NCI-H2107 (cell line): Measurements from ENCODE around the gene PCDH9.

Experiments used
- DNase-seq: peaks from one replicate; lab custom pipeline; 2025; lab: John Stamatoyannopoulos, UW

PCDH9 gene

GRCh38 chr13:67229481-67230403 is at the start of gene PCDH9:
Gene PCDH9, minus strand, starts transcription at chr13:67230336. Its CDS starts 1,896 bp downstream, at chr13:67228440.
- no peak for DNase-seq

- DNase-seq, result no peak
Observed at GRCh38 chr13:67278235-67278634, 48.1 kb upstream of the PCDH9 start.

- DNase-seq, result no peak
Observed at GRCh38 chr13:67277581-67277980, 47.4 kb upstream of the PCDH9 start.

GRCh38 chr13:67275351-67275960 is 45.3 kb upstream of the PCDH9 start:
- no peak for DNase-seq

GRCh38 chr13:67273001-67273400 is 42.9 kb upstream of the PCDH9 start:
- DNase-seq, result no peak

GRCh38 chr13:67267136-67267535 is 37.0 kb upstream of the PCDH9 start:
- DNase-seq, result no peak

GRCh38 chr13:67259208-67259607 is 29.1 kb upstream of the PCDH9 start:
- no peak for DNase-seq

- DNase-seq, result no peak
Observed at GRCh38 chr13:67258482-67258881, 28.3 kb upstream of the PCDH9 start.

GRCh38 chr13:67238861-67239260 is 8.7 kb upstream of the PCDH9 start:
- no peak for DNase-seq

GRCh38 chr13:67238277-67238859 is 8.2 kb upstream of the PCDH9 start:
- no peak for DNase-seq

GRCh38 chr13:67235265-67235664 is 5.1 kb upstream of the PCDH9 start:
- no peak for DNase-seq

GRCh38 chr13:67232384-67232783 is 2.2 kb upstream of the PCDH9 start:
- no peak for DNase-seq

- no peak for DNase-seq
Observed at GRCh38 chr13:67231289-67232000, 1.3 kb upstream of the PCDH9 start.

GRCh38 chr13:67230404-67231288 is 510 bp upstream of the PCDH9 start:
- DNase-seq, result peak; percentile 79

- DNase-seq, result no peak
Observed at GRCh38 chr13:67228916-67229315, 1.2 kb downstream of the PCDH9 start.

GRCh38 chr13:67228031-67228430 is 2.1 kb downstream of the PCDH9 start:
- no peak for DNase-seq

- DNase-seq, result no peak
Observed at GRCh38 chr13:67227131-67227983, 2.8 kb downstream of the PCDH9 start.

- DNase-seq, result no peak
Observed at GRCh38 chr13:67226696-67227095, 3.4 kb downstream of the PCDH9 start.

GRCh38 chr13:67225252-67226159 is 4.6 kb downstream of the PCDH9 start:
- no peak for DNase-seq
